22Rv1 (cell line): ENCODE measurements around the gene FGF5.

ENCODE experiments used
- H3K27ac ChIP-seq: fragments of 450-650 bp; 2 replicates; pipeline ENCODE4 v1.5.1; 2017
- ZFX ChIP-seq: fragments of 450-650 bp; IDR thresholded peaks from 2 replicates; pipeline ENCODE4 v1.6.1; 2017; ENCODE audit warnings: antibody characterized with exemption, borderline replicate concordance
- TF ChIP-seq, protein P1 (sequence below): fragments of 450-650 bp; IDR thresholded peaks from 2 replicates; pipeline ENCODE4 v1.5.1; 2017; ENCODE audit warnings: mild to moderate bottlenecking

Gene FGF5

DNA sequence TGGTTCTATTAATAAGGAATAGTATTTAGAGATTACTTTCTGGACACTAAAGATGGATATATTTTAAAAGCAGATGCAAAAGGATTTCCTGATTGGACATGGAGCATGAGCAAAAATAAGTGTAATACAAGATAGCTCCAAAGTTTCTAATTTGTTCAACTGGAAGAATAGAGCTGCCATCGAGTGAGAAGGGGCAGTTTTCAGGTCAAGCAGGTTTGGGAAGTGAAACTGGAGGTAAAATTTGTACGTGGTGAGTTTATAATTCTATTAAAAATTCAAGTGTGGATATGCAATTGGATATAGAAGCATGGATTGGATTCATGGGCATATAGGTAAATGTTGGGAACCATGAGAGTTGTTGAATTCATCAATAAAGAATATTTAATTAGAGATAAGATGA lies 37.3 kb upstream of the FGF5 start:
- no peak for TF ChIP-seq ZFX
- TF ChIP-seq, protein P1, sequence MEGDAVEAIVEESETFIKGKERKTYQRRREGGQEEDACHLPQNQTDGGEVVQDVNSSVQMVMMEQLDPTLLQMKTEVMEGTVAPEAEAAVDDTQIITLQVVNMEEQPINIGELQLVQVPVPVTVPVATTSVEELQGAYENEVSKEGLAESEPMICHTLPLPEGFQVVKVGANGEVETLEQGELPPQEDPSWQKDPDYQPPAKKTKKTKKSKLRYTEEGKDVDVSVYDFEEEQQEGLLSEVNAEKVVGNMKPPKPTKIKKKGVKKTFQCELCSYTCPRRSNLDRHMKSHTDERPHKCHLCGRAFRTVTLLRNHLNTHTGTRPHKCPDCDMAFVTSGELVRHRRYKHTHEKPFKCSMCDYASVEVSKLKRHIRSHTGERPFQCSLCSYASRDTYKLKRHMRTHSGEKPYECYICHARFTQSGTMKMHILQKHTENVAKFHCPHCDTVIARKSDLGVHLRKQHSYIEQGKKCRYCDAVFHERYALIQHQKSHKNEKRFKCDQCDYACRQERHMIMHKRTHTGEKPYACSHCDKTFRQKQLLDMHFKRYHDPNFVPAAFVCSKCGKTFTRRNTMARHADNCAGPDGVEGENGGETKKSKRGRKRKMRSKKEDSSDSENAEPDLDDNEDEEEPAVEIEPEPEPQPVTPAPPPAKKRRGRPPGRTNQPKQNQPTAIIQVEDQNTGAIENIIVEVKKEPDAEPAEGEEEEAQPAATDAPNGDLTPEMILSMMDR, result no peak
- no peak overlapping the region for H3K27ac ChIP-seq

DNA sequence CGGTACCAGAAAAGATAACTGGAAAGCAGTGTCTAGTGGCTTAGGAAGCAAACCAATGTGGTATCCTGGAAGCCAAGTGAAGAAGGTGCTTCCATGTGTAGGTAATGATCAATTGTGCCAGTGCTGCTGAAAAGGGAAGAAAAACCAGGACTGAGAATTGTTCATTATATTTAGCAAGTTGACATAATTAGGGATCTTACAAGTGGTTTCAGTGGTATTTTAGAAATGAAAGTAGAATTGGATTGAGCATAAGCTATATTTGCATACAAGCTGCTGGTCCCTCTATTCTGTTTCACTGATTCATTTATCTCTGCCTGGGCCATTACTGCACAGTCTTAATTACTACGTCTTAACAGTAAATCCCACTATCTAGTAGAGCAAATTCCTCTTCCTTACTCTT lies 36.9 kb upstream of the FGF5 start:
- no peak for TF ChIP-seq ZFX
- TF ChIP-seq, protein P1, result no peak
- H3K27ac ChIP-seq, result no peak overlapping the region

GRCh38 chr4:80231180-80231579 lies 35.3 kb upstream of the FGF5 start:
- TF ChIP-seq, protein P1, result no peak
- TF ChIP-seq ZFX, result no peak
- H3K27ac ChIP-seq, result no peak overlapping the region

GRCh38 chr4:80232707-80233370 lies 33.6 kb upstream of the FGF5 start:
- H3K27ac ChIP-seq, result no peak overlapping the region
- TF ChIP-seq, protein P1, result no peak
- TF ChIP-seq ZFX, result no peak

DNA sequence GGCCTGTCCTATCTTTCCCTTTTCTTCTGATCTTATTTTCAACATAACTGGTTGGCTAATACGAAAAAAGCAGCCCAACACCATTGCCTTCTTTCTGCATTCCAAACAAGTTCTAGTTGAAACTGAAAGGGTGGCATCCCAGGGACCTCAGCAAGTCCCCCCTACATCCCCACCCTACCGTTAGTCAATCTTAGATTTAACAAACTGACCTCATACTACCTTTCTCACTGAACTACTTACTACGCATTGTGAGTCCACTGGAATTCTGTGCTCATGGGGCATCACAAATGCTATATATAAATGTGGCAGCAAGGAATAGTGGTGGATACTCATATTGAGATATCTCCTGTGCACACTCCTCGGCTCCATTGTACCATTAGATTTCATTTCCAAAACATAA lies 33.1 kb upstream of the FGF5 start:
- no peak overlapping the region for H3K27ac ChIP-seq
- TF ChIP-seq, protein P1, result no peak
- TF ChIP-seq ZFX, result no peak

GRCh38 chr4:80235451-80235850 lies 31.0 kb upstream of the FGF5 start:
- H3K27ac ChIP-seq, result no peak overlapping the region

DNA sequence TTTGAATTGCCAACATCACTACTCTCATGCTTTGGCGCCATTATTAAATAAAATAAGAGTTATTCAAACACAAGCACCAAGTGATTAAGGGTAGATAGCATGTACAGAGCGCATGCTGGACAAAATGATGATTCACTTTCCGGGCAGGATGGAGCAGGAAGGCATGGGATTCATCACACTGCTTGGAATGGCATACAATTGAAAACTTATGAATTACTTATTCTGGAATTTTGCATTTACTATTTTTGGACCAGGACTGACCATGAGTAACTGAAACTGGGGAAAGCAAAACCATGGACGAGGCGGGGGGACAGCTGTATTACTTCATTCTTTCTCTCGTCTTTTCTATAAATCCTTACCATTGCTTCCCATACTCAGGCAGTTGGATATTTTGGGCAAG lies 28.5 kb upstream of the FGF5 start:
- H3K27ac ChIP-seq, result no peak overlapping the region
- TF ChIP-seq, protein P1, result no peak
- no peak for TF ChIP-seq ZFX

More at GRCh38 chr4:80235451-80235850, 31.0 kb upstream of the FGF5 start:
- no peak for TF ChIP-seq ZFX
- TF ChIP-seq, protein P1, result no peak
